Right lobe of liver (tissue), 6 donors: ENCODE measurements around the gene MORC3. TPM values are rescaled to one million over a fixed set of nuclear protein-coding genes. Genes with fewer than 3 reads are reported as not detected.
A peak's percentile ranks its signal among the peaks of the same experiment; 100 is the strongest.
"Not testable (repeated sequence)": the region's sequence is repeated elsewhere in the genome, so short reads cannot be mapped to it uniquely, and the experiment has no call there.

Experiments
- ATAC-seq, 4 donors: fragments of 200-7000 bp; cut with Tn5 transposase; one replicate each; pipeline ENCODE4 v1.9.1; 2020; ENCODE audit warnings: mild to moderate bottlenecking in 4 of 4, moderate library complexity in 4 of 4
- DNase-seq, 3 donors: peaks; one replicate each; pipeline ENCODE4 v3.0.0-alpha.2; 2020
- H3K27ac ChIP-seq, 3 donors: fragments of 200-600 bp; one replicate each; pipeline ENCODE4 v1.8.0; 2022
- H3K27me3 ChIP-seq, 2 donors: fragments of 200-600 bp; one replicate each; pipeline ENCODE4 v1.8.0; 2022
- H3K36me3 ChIP-seq, 4 donors: fragments of 200-600 bp; sonication (generic) in 1 of 4; one replicate each; pipeline versions ENCODE4 v1.5.1 to v1.8.0; 2017 to 2022; ENCODE audit warnings: control low read depth in 1 of 4
- H3K4me1 ChIP-seq, 4 donors: fragments of 200-600 bp; sonication (generic) in 1 of 4; one replicate each; pipeline versions ENCODE4 v1.5.1 to v1.8.0; 2017 to 2022; ENCODE audit warnings: control low read depth in 1 of 4
- H3K4me3 ChIP-seq, 3 donors: fragments of 200-600 bp; one replicate each; pipeline ENCODE4 v1.8.0; 2022
- H3K9me3 ChIP-seq, 4 donors: fragments of 200-600 bp; sonication (generic) in 1 of 4; one replicate each; pipeline versions ENCODE4 v1.5.1 to v1.8.0; 2017 to 2022; ENCODE audit warnings: control low read depth in 1 of 4
- CTCF ChIP-seq, 4 donors: fragments of 200-600 bp in 3 of 4; fragments of 450-650 bp in 1 of 4; IDR thresholded peaks; one replicate each; pipeline versions ENCODE4 v1.5.1 to v1.8.0; 2016 to 2022; ENCODE audit warnings: antibody characterized with exemption in 4 of 4, mild to moderate bottlenecking in 2 of 4
- POLR2A ChIP-seq: fragments of 450-650 bp; IDR thresholded peaks from one replicate; pipeline ENCODE4 v1.6.1; 2017; ENCODE audit warnings: antibody characterized with exemption, mild to moderate bottlenecking
- WGBS: methylation state at CpG from one replicate; pipeline ENCODE4 v1.1.6; 2018; ENCODE audit warnings: low coverage, low lambda C conversion rate; ENCODE audit not compliant: insufficient coverage; ENCODE audit errors: missing lambda C conversion rate; 5-methylcytosine and 5-hydroxymethylcytosine counted together
- intact Hi-C, 2 donors: fragments of 100-400 bp; cut with DNase I; formaldehyde crosslinking; loops; one replicate each; pipeline versions ENCODE4 v1.11.2 to v1.14.1; 2022
- total RNA-seq, 6 experiments: library from RNA; depleted of rRNA in 2 of 6; stranded (reverse); fragments of >200 nt in 2 of 6; fragmentation: NEBNext Ultra II Directional in 3 of 6; extraction: Animal tissue kit (Norgen Biotek cat#: 25700) in 3 of 6; gene quantifications; one replicate each; pipeline versions ENCODE4 v1.1.0 to v1.2.4, GENCODE V29; 2016 to 2023
- donor health status: DM: no; HTN: yes; CAD: no.
- donor health status: DM: no; HTN: no; CAD: no.
- donor health status: DM: no; HTN: no; CAD: no.
- donor health status: DM: no; HTN: yes; CAD: no.
- donor health status: DM: no; HTN: yes; CAD: no.

The MORC3 gene
- total RNA-seq, 6 experiments from 2014 or later: 8.5 to 16.5 (median 12.0) TPM

- peak in 1 of 4 donors; percentile 14 for ATAC-seq
These were observed 62.0 kb downstream of the MORC3 start for GRCh38 chr21:36381841-36382589.

GRCh38 chr21:36382722-36383121, 62.7 kb downstream of the MORC3 start:
- intact Hi-C loops, DNase-seq, H3K27ac ChIP-seq, ATAC-seq, H3K27me3 ChIP-seq, H3K36me3 ChIP-seq, H3K9me3 ChIP-seq, H3K4me1 ChIP-seq, H3K4me3 ChIP-seq: not testable (repeated sequence)
- WGBS: 69% methylated on average over 10 of the region's 10 CpGs

More at GRCh38 chr21:36381841-36382589, 62.0 kb downstream of the MORC3 start:
- intact Hi-C loops: no loop called here
- no peak for DNase-seq
- 67% methylated on average over 8 of the region's 9 CpGs for WGBS
- Histone ChIP-seq H3K4me1 (no peaks in the 10 kb centered on the region), H3K36me3 (peaks cover 0 to 12% (median 5%) of the 10 kb centered on the region in 4 donors), H3K9me3 (no peaks in the 10 kb centered on the region), H3K27me3 (no peaks in the 10 kb centered on the region), H3K27ac (no peak overlapping the region), H3K4me3 (no peak overlapping the region)
- TF ChIP-seq POLR2A (no peak), CTCF (IDR thresholded peaks at IDR 0.05) (no peak)

DNA sequence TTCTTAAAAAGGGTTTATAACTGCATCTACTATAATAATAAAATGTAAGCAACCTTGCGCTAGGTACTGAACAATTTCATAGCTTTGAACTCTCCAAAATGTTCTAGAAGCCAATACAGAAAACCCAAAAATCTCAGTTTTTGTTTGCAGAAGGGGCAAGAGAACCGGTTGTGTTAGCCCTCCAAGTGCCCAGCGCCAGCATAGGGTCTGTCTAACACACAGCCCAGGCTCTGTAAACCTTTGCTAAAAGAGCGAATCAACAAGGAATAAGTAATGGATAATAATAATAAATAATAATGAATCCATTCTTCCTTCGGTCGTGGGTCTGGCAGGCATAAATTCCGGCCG, 64.9 kb downstream of the MORC3 start:
- 41% methylated on average over 8 of the region's 8 CpGs for WGBS
- Histone ChIP-seq H3K4me1 (no peaks in the 10 kb centered on the region), H3K27me3 (no peaks in the 10 kb centered on the region), H3K9me3 (no peaks in the 10 kb centered on the region), H3K27ac (no peak overlapping the region), H3K4me3 (peak overlapping the region in 2 of 3 donors; percentile 55 to 66), H3K36me3 (no peaks in the 10 kb centered on the region)
- ATAC-seq (no peak), DNase-seq (no peak)
- TF ChIP-seq CTCF (IDR thresholded peaks at IDR 0.05): no peak
- intact Hi-C loops: no loop called here

DNA sequence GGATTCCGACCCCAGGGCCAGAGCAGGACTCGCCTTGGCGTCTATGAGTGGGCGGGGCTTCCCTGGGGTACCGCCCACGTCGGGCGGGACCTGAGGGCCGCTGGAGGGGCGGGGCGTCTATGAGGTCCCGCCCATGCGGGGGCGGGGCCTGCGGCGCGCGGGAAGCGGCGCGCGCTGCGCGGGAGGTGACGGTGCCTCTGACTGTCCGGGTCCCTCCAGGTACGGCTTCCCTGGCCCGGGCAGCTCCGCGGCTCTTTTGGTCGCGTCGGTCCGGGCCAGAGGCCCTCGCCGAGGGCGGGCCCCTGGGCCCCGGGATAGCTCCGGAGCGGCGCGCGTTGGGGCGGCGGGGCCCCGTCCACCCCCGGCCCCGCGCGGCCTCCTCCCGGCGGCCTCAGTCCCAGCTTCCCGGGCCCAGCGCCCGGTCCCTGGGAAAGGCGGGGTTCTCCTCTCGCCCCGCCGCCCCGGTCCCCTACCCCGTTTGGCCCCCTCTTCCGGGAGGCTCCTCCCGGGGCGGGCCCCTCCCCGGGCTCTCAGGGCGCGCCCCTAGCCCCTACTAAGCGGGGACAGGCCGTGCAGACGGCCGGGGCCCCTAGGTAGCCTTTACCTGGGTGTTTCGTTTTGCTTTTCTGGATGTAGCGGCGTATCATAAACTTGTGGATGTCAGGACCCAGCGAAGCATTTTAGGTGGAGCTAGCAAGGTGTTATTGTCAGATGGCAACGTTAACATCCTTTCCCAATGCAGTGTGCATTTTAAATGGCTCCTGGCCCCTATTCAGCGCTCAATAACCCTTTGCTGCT, 65.4 kb downstream of the MORC3 start, which contains the start of gene CHAF1B:
Gene CHAF1B, plus strand, starts transcription at position 160 of the 798 bp plus-strand sequence. CDS start 745 bp downstream, outside the sequence.
- peak; percentile 97 to 99 (median 98) for ATAC-seq

More for the DNA sequence above, 65.4 kb downstream of the MORC3 start, which contains the start of gene CHAF1B:
- DNase-seq: peak; percentile 76 to 81 (median 80)
- 6% methylated on average over 11 of the region's 77 CpGs for WGBS
- H3K27ac ChIP-seq: no peak within 1 kb of the TSS
- H3K36me3 ChIP-seq: no peaks in the 10 kb centered on the region
- TF ChIP-seq POLR2A: peak; percentile 38
- TF ChIP-seq CTCF (IDR thresholded peaks at IDR 0.05): no peak
- intact Hi-C loops: no loop called here
- peak within 1 kb of the TSS; percentile 55 to 66 (median 59) for H3K4me3 ChIP-seq
- no peaks in the 10 kb centered on the region for H3K4me1 ChIP-seq
- no peaks in the 10 kb centered on the region for H3K9me3 ChIP-seq
- H3K27me3 ChIP-seq: no peaks in the 10 kb centered on the region
